DND-41 (cell line): Measurements from ENCODE around the gene SYT5.
"Not testable (repeated sequence)": the region's sequence is repeated elsewhere in the genome, so short reads cannot be mapped to it uniquely, and the experiment has no call there.

Experiments used
- ATAC-seq: fragments of 200-7000 bp; cut with Tn5 transposase; 3 replicates; pipeline ENCODE4 v1.9.1; 2021; ENCODE audit warnings: low read depth; ENCODE audit not compliant: insufficient read depth
- DNase-seq: peaks from one replicate; pipeline ENCODE4 v3.0.0-alpha.2; 2020
- H2AFZ ChIP-seq: 2 replicates; pipeline ENCODE4 v1.6.0; 2012; ENCODE audit warnings: low read depth, low read length
- H3K27ac ChIP-seq: 2 replicates; pipeline ENCODE4 v1.5.1; 2012; ENCODE audit warnings: low read length, inconsistent platforms
- H3K27me3 ChIP-seq: fragments of 200-600 bp; sonication (generic); 2 replicates; pipeline ENCODE4 v1.6.0; 2012; ENCODE audit warnings: low read length, mild to moderate bottlenecking, inconsistent platforms; ENCODE audit not compliant: insufficient read depth, poor library complexity
- H3K36me3 ChIP-seq: 2 replicates; pipeline ENCODE4 v1.5.1; 2012; ENCODE audit warnings: low read length, inconsistent platforms; ENCODE audit not compliant: insufficient read depth
- H3K4me1 ChIP-seq: 2 replicates; pipeline ENCODE4 v1.5.1; 2012; ENCODE audit warnings: mild to moderate bottlenecking, low read length; ENCODE audit not compliant: insufficient read depth
- H3K4me2 ChIP-seq: 2 replicates; pipeline ENCODE4 v1.6.0; 2012; ENCODE audit warnings: mild to moderate bottlenecking, moderate library complexity, low read length, inconsistent platforms; ENCODE audit not compliant: insufficient read depth
- H3K4me3 ChIP-seq, 2 experiments: fragments of 200-600 bp in 1 of 2; shearing (Covaris generic) in 1 of 2; 2 replicates each; pipeline ENCODE4 v1.5.1; 2012 to 2016; ENCODE audit warnings: inconsistent platforms in 2 of 2, low read length in 2 of 2, mild to moderate bottlenecking in 2 of 2, low read depth in 1 of 2, moderate library complexity in 1 of 2
- H3K79me2 ChIP-seq: 2 replicates; pipeline ENCODE4 v1.6.0; 2012; ENCODE audit warnings: low read length, inconsistent platforms; ENCODE audit not compliant: insufficient read depth
- H3K9ac ChIP-seq: 2 replicates; pipeline ENCODE4 v1.6.0; 2012; ENCODE audit warnings: low read depth, mild to moderate bottlenecking, inconsistent platforms, low read length, moderate library complexity
- H3K9me3 ChIP-seq: 2 replicates; pipeline ENCODE4 v1.5.1; 2012; ENCODE audit warnings: low read length, moderate library complexity, mild to moderate bottlenecking, inconsistent platforms; ENCODE audit not compliant: insufficient read depth, severe bottlenecking
- H4K20me1 ChIP-seq: 2 replicates; pipeline ENCODE4 v1.6.0; 2012; ENCODE audit warnings: low read length; ENCODE audit not compliant: insufficient read depth
- EZH2 ChIP-seq: IDR thresholded peaks from 3 replicates; pipeline ENCODE4 v1.6.1; 2012; ENCODE audit warnings: borderline replicate concordance, low read depth, mild to moderate bottlenecking, moderate library complexity, low read length, inconsistent platforms; ENCODE audit not compliant: severe bottlenecking
- TF ChIP-seq, protein P1 (sequence below): IDR thresholded peaks from 2 replicates; pipeline ENCODE4 v1.5.1; 2012; ENCODE audit warnings: borderline replicate concordance, low read length, moderate library complexity, mild to moderate bottlenecking; ENCODE audit not compliant: poor library complexity, severe bottlenecking; ENCODE audit errors: extremely low read depth

SYT5 gene

DNA sequence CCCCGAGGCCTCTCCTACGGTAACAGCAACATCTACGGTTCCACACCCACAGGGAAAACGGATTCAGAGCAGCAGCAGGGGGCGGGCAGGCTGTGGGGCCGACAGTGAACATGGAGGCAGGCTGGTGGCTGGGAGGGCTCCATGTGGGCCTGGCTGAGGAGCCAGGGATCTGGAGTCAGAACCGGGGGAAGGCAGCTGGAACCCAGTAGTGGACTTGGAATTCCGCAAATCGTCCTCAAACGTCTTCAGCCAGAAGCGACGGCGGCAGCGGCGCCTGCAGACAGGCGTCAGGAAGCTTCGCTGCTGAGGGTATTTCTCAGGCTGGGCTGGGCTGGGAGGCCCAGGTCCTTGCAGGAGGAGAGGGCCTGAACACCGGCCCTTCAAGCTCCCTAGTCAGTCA is 46.7 kb upstream of the SYT5 start:
- Histone ChIP-seq H3K4me3 (no peak overlapping the region), H3K79me2 (no peaks in the 10 kb centered on the region), H3K36me3 (peaks cover 63% of the 10 kb centered on the region), H4K20me1 (peaks cover 71% of the 10 kb centered on the region), H3K9me3 (no peaks in the 10 kb centered on the region), H3K4me1 (no peaks in the 10 kb centered on the region), H2AFZ (no peak overlapping the region), H3K4me2 (no peak overlapping the region), H3K27ac (no peak overlapping the region), H3K9ac (no peak overlapping the region), H3K27me3 (no peaks in the 10 kb centered on the region)
- TF ChIP-seq, protein P1, sequence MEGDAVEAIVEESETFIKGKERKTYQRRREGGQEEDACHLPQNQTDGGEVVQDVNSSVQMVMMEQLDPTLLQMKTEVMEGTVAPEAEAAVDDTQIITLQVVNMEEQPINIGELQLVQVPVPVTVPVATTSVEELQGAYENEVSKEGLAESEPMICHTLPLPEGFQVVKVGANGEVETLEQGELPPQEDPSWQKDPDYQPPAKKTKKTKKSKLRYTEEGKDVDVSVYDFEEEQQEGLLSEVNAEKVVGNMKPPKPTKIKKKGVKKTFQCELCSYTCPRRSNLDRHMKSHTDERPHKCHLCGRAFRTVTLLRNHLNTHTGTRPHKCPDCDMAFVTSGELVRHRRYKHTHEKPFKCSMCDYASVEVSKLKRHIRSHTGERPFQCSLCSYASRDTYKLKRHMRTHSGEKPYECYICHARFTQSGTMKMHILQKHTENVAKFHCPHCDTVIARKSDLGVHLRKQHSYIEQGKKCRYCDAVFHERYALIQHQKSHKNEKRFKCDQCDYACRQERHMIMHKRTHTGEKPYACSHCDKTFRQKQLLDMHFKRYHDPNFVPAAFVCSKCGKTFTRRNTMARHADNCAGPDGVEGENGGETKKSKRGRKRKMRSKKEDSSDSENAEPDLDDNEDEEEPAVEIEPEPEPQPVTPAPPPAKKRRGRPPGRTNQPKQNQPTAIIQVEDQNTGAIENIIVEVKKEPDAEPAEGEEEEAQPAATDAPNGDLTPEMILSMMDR = no peak
- no peak for TF ChIP-seq EZH2
- ATAC-seq (no peak), DNase-seq (no peak)

DNA sequence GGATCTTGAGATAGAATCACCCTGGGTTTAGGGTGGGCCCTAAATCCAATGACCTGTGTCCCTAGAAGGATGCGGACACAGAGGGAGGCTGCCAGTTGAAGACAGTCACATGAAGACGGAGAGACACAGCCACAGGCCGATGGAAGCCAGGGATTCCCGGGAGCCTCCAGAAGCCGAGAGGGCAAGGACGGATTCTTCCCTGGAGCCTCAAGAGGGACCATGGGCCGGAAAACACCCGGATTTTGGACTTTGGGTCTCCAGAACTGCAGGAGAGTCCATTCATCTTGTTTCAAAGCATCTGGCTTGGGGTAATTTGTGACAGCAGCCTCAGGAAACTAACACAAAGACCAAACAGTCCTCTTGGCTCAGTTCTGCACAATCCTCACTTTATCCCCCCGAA is 46.2 kb upstream of the SYT5 start:
- Histone ChIP-seq H4K20me1 (peaks cover 66% of the 10 kb centered on the region), H3K27me3 (no peaks in the 10 kb centered on the region), H3K36me3 (peaks cover 58% of the 10 kb centered on the region), H3K4me3 (no peak overlapping the region), H3K4me2 (no peak overlapping the region), H2AFZ (no peak overlapping the region), H3K79me2 (no peaks in the 10 kb centered on the region), H3K4me1 (no peaks in the 10 kb centered on the region), H3K9me3 (no peaks in the 10 kb centered on the region), H3K9ac (no peak overlapping the region), H3K27ac (no peak overlapping the region)
- DNase-seq (no peak), ATAC-seq (no peak)
- TF ChIP-seq, protein P1 = no peak
- no peak for TF ChIP-seq EZH2

DNA sequence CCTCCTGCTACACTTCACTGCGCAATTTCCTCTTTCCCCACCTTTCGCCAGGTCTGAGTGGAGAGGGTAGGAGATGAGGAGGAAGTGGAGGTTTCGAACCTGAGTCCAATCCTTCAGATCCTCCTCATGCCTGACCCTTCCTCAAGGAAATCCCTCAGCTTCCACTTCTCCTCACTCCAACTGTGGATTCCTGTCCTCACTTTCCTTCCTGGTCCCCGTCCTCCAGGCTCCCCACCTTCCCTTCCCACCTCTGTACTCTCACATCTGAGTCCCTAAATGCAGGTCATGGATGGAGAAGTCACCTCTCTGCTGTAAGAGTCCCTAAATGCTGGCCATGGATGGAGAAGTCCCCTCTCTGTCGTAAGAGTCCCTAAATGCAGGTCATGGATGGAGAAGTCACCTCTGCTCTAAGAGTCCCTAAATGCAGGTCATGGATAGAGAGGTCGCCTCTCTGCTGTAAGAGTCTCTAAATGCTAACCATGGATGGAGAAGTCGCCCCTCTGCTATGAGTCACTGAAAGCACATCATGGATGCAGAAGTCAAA is 45.4 kb upstream of the SYT5 start:
- no peak overlapping the region for H3K4me2 ChIP-seq
- H3K4me1 ChIP-seq = no peaks in the 10 kb centered on the region
- no peak overlapping the region for H3K27ac ChIP-seq
- ATAC-seq = no peak
- H3K36me3 ChIP-seq = peaks cover 51% of the 10 kb centered on the region
- DNase-seq = no peak
- no peaks in the 10 kb centered on the region for H3K9me3 ChIP-seq
- H3K9ac ChIP-seq = no peak overlapping the region
- TF ChIP-seq, protein P1 = no peak
- no peak for TF ChIP-seq EZH2
- peaks cover 64% of the 10 kb centered on the region for H4K20me1 ChIP-seq
- no peaks in the 10 kb centered on the region for H3K79me2 ChIP-seq
- H3K4me3 ChIP-seq = no peak overlapping the region
- H2AFZ ChIP-seq = no peak overlapping the region
- no peaks in the 10 kb centered on the region for H3K27me3 ChIP-seq

DNA sequence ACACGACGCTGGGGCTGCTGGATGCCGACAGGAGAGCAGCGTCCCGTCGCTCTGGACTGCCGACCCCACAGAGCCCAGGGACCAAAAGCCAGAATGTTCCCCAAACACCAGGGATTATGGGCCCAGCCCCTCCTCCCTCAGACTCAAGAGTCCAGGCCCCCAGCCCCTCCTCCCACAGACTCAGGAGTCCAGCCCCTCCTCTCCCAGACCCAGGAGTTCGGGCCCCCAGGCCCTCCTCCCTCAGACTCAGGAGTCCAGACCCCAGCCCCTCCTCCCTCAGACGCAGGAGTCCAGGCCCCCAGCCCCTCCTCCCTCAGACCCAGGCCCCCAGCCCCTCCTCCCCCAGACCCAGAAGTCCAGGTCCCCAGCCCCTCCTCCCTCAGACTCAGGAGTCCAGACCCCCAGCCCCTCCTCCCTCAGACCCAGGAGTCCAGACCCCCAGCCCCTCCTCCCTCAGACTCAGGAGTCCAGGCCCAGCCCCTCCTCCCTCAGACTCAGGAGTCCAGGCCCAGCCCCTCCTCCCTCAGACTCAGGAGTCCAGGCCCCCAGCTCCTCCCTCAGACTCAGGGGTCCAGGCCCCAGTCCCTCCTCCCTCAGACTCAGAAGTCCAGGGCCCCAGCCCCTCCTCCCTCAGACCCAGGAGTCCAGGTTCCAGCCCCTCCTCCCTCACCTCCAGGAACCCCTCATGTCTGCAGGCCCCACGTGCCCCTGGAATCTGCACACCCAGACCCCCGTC is 44.8 kb upstream of the SYT5 start:
- not testable (repeated sequence) for H3K27ac ChIP-seq, H3K9me3 ChIP-seq

More for the DNA sequence above, 44.8 kb upstream of the SYT5 start:
- H3K4me1 ChIP-seq, H3K79me2 ChIP-seq, H3K4me3 ChIP-seq, DNase-seq, ATAC-seq, H3K9ac ChIP-seq, H3K4me2 ChIP-seq, H2AFZ ChIP-seq, H3K27me3 ChIP-seq: not testable (repeated sequence)
- H3K36me3 ChIP-seq = peaks cover 44% of the 10 kb centered on the region
- peaks cover 61% of the 10 kb centered on the region for H4K20me1 ChIP-seq
